Mucosa of descending colon (tissue), 3 donors: ENCODE measurements around the gene BCKDHB. TPM values are rescaled to one million over a fixed set of nuclear protein-coding genes. Genes with fewer than 3 reads are reported as not detected.
"Not testable (repeated sequence)": the region's sequence is repeated elsewhere in the genome, so short reads cannot be mapped to it uniquely, and the experiment has no call there.

Experiments
- ATAC-seq: fragments of 200-7000 bp; cut with Tn5 transposase; one replicate; pipeline ENCODE4 v1.9.1; 2020; ENCODE audit warnings: mild to moderate bottlenecking, moderate library complexity
- DNase-seq, 3 donors: peaks; one replicate each; pipeline ENCODE4 v3.0.0-alpha.2; 2020
- H3K36me3 ChIP-seq: fragments of 200-600 bp; one replicate; pipeline ENCODE4 v1.8.0; 2021; ENCODE audit warnings: low read depth, mild to moderate bottlenecking
- H3K4me1 ChIP-seq: fragments of 200-600 bp; one replicate; pipeline ENCODE4 v1.8.0; 2021; ENCODE audit warnings: low read depth, mild to moderate bottlenecking
- H3K4me3 ChIP-seq: fragments of 200-600 bp; one replicate; pipeline ENCODE4 v1.8.0; 2021; ENCODE audit warnings: mild to moderate bottlenecking
- H3K9me3 ChIP-seq: fragments of 200-600 bp; one replicate; pipeline ENCODE4 v1.8.0; 2021; ENCODE audit warnings: mild to moderate bottlenecking
- intact Hi-C, 2 donors: fragments of 100-400 bp; cut with DNase I in 1 of 2; cut with micrococcal nuclease in 1 of 2; formaldehyde crosslinking; loops; one replicate each; pipeline versions ENCODE4 v1.11.0 to v1.11.1; 2022; cut with DNase I, micrococcal nuclease
- total RNA-seq, 3 donors: library from RNA; stranded (reverse); fragmentation: NEBNext Ultra II Directional in 2 of 3; extraction: Animal tissue kit (Norgen Biotek cat#: 25700) in 2 of 3; gene quantifications; one replicate each; pipeline versions ENCODE4 v1.2.1 to v1.2.4, GENCODE V29; 2021 to 2023
- TF ChIP-seq, protein P1 (sequence below): fragments of 200-600 bp; IDR thresholded peaks from one replicate; pipeline ENCODE4 v1.8.0; 2022; ENCODE audit warnings: antibody characterized with exemption, mild to moderate bottlenecking
- donor health status: DM: no; HTN: no; CAD: no; lungs with moderate emphysema.
- donor health status: DM: no; HTN: no; CAD: no.
- donor health status: DM: no; HTN: yes; CAD: no.

The BCKDHB gene
- total RNA-seq, 3 donors from 2014 or later: 25.8 to 49.7 (median 45.1) TPM

DNA sequence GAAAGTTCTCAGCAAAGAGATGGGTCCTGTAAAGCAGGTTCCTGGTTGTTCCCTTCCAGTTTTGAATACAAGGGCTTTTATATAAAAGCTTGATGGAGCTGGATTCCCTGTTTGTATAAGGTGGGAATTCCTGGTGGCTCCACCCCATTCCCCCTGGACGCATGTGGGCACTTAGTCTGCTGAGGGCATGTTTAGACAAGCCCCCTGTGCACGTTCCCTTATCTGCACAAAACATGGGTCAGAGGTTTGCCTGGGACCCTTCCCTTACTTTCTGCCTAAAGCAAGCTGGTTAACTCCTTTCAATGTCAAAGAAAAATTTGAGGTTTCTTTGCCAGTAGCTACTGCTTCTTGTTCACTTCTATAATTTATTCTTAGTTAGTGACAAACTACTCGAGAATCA lies 181.1 kb downstream of the BCKDHB start:
- H3K4me3 ChIP-seq: no peak overlapping the region
- TF ChIP-seq, protein P1, sequence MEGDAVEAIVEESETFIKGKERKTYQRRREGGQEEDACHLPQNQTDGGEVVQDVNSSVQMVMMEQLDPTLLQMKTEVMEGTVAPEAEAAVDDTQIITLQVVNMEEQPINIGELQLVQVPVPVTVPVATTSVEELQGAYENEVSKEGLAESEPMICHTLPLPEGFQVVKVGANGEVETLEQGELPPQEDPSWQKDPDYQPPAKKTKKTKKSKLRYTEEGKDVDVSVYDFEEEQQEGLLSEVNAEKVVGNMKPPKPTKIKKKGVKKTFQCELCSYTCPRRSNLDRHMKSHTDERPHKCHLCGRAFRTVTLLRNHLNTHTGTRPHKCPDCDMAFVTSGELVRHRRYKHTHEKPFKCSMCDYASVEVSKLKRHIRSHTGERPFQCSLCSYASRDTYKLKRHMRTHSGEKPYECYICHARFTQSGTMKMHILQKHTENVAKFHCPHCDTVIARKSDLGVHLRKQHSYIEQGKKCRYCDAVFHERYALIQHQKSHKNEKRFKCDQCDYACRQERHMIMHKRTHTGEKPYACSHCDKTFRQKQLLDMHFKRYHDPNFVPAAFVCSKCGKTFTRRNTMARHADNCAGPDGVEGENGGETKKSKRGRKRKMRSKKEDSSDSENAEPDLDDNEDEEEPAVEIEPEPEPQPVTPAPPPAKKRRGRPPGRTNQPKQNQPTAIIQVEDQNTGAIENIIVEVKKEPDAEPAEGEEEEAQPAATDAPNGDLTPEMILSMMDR: no peak
- H3K9me3 ChIP-seq: peaks cover 1% of the 10 kb centered on the region
- DNase-seq (no peak), ATAC-seq (no peak)
- H3K36me3 ChIP-seq: no peaks in the 10 kb centered on the region
- no peaks in the 10 kb centered on the region for H3K4me1 ChIP-seq
- intact Hi-C loops: no loop called here

DNA sequence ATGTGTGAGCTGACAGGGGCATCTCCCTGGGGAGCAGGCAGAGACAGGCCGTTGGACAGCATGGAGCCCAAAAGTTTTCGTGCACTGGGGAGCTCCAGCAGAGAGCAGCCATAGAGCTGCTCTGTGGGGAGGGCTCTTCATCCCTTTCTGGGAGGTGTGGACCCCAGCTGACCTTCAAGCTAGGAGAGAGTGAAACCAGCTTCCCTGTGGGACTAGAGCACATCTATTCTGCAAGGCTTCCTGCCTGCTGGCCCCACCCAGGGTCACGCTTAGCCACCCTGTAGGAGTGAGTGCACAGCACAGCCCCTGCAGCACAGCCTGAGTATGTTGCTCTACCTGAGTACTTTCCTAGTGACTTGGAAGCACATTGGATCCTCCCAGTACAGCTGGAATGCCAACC lies 183.3 kb downstream of the BCKDHB start:
- Histone ChIP-seq H3K4me3 (no peak overlapping the region), H3K4me1 (no peaks in the 10 kb centered on the region), H3K9me3 (peaks cover 22% of the 10 kb centered on the region), H3K36me3 (no peaks in the 10 kb centered on the region)
- TF ChIP-seq, protein P1: no peak
- intact Hi-C loops: no loop called here
- no peak for DNase-seq
- peak; percentile 17 for ATAC-seq

DNA sequence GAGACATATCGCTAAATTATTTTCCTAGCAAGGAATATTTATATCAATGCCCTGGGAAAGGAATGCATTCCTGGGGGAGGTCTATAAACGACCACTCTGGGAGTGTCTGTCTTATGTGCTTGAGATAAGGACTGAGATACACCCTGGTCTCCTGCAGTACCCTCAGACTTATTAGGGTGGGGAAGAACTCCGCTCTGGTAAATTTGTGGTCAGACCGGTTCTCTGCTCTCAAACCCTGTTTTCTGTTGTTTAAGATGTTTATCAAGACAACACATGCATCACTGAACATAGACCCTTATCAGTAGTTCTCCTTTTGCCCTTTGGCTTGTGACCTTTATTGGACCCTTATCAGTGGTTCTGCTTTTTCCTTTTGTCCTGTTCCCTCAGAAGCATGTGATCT lies 188.1 kb downstream of the BCKDHB start:
- DNase-seq, H3K4me3 ChIP-seq, intact Hi-C loops, H3K4me1 ChIP-seq, ATAC-seq, H3K36me3 ChIP-seq: not testable (repeated sequence)
- peaks cover 28% of the 10 kb centered on the region for H3K9me3 ChIP-seq

DNA sequence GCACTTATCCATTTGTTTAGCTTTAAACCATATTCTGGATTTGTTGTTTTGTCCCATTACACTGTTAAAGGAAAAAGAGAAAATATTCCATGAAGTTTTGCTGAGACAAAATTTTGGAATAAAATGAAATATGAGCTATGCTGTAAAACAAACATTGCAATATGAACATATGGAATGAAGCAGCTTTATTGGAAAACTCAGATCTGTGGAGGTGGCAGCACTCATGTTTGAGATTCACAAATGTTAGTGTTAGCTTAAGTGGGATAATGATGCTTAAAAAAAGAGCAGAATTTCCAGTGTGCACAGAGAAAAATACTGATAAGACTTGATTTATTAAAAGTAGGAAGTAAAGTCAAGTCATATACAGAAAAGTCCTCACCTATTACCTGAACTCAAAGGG lies 196.2 kb downstream of the BCKDHB start:
- Histone ChIP-seq H3K4me3 (no peak overlapping the region), H3K9me3 (no peaks in the 10 kb centered on the region), H3K36me3 (no peaks in the 10 kb centered on the region), H3K4me1 (no peaks in the 10 kb centered on the region)
- intact Hi-C loops: no loop called here
- ATAC-seq (no peak), DNase-seq (no peak)
- TF ChIP-seq, protein P1: no peak

DNA sequence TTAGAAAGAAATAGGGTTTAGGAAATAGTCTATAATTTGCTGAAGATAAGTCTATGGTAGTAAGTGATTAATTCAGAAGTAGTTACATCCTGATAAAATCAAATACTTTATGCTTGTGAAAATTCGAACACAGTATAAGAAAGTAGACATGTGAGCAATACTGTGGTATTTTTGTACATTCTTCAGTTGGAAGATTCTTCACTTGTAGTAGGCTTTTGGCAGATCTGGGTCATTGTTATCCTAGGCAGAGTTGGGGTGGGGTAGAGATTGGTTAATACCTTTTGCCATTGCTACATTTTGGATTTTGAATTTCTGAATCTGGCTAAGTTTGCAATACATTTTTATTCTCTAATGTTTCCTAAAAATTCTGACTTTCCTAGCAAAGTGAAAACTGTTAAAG lies 197.5 kb downstream of the BCKDHB start:
- intact Hi-C loops: no loop called here
- no peaks in the 10 kb centered on the region for H3K4me1 ChIP-seq
- H3K9me3 ChIP-seq: no peaks in the 10 kb centered on the region
- no peak overlapping the region for H3K4me3 ChIP-seq
- TF ChIP-seq, protein P1: no peak
- H3K36me3 ChIP-seq: no peaks in the 10 kb centered on the region
- DNase-seq: no peak
- ATAC-seq: no peak

DNA sequence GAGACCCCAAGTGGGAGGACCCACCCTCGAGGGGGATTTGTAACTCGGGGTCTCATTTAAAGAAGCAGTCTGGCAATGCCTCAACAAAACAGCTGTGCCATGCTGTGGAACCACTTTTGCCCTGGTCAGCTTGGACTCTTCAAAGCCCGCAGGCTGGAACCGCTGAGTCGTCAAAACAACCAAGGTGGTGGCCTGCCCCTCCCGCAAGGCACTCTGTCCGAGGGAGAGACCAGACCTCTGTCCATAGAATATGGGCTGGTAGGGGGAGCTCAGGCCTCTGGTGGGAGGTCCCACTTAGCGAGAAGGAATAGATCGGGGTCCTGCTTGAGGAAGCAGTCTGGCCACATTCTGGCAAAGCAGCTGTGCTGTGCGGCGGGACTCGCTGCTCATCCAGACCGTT lies 208.1 kb downstream of the BCKDHB start:
- ATAC-seq: no peak
- H3K4me1 ChIP-seq: no peaks in the 10 kb centered on the region
- no peak for DNase-seq

More for the DNA sequence above, 208.1 kb downstream of the BCKDHB start:
- no peaks in the 10 kb centered on the region for H3K9me3 ChIP-seq
- H3K4me3 ChIP-seq: no peak overlapping the region
- TF ChIP-seq, protein P1: no peak
- no peaks in the 10 kb centered on the region for H3K36me3 ChIP-seq
- intact Hi-C loops: no loop called here
